GM13977 (cell line): ENCODE data around the gene AMFR.

Source experiments
- DNase-seq: peaks from one replicate; pipeline ENCODE4 v3.0.0; 2012; ENCODE audit warnings: low spot score
- in situ Hi-C: fragments of 300-500 bp; cut with MboI; formaldehyde crosslinking; loops from one replicate; pipeline ENCODE4 v1.12.0; 2022; ENCODE audit warnings: low sequenced_read_pairs, low pct_unique_long_range_greater_than_20kb, mixed read lengths, inconsistent platforms; ENCODE audit not compliant: unreplicated experiment
- TF ChIP-seq, protein P1 (sequence below): IDR thresholded peaks from 2 replicates; pipeline ENCODE4 v1.5.1; 2012; ENCODE audit warnings: mild to moderate bottlenecking, control low read depth; ENCODE audit not compliant: insufficient read depth; ENCODE audit errors: extremely low read depth, missing control alignments

AMFR gene

DNA sequence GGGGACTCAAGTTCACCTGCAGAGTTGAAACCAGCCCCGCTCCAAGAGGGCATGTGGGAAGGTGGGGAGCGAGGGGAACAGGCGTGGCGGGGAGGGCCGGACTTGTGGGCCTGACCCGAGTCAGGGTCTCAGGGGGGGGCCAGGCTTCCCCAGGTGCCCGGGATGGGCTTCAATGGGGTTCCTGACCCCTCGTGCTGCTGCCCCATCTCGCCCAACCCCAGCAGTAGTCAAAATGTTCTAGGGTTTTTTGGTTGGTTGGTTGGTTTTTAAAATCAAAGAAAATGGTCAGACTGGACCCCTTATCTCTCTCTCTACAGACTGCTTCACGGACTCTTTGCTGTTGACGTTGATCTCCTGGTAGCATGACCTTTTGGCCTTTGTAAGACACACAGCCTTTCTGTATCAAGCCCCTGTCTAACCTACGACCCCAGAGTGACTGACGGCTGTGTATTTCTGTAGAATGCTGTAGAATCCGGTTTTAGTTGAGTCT lies 69.5 kb downstream of the AMFR start:
- DNase-seq, result no peak
- in situ Hi-C loops, result no loop called here
- TF ChIP-seq, protein P1, sequence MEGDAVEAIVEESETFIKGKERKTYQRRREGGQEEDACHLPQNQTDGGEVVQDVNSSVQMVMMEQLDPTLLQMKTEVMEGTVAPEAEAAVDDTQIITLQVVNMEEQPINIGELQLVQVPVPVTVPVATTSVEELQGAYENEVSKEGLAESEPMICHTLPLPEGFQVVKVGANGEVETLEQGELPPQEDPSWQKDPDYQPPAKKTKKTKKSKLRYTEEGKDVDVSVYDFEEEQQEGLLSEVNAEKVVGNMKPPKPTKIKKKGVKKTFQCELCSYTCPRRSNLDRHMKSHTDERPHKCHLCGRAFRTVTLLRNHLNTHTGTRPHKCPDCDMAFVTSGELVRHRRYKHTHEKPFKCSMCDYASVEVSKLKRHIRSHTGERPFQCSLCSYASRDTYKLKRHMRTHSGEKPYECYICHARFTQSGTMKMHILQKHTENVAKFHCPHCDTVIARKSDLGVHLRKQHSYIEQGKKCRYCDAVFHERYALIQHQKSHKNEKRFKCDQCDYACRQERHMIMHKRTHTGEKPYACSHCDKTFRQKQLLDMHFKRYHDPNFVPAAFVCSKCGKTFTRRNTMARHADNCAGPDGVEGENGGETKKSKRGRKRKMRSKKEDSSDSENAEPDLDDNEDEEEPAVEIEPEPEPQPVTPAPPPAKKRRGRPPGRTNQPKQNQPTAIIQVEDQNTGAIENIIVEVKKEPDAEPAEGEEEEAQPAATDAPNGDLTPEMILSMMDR, result no peak

DNA sequence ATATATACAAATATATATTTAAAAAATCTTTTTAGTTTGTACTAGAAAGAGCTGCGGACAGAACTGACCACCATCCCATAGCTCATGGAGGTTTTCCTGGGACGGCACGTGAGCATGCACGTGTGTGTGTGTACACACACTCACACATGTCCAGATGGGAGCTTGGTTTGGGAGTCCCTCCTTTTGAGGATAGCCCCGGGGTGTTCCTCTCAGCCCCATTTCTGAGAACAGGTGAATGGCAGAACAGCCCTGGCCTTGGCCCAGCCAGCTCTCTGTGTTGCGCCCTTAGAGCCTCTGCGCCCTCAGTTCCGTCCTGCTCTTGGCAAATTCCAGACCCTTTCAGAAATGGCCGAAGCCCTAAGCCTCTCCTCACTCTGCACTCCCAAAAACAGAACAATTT lies 70.1 kb downstream of the AMFR start:
- in situ Hi-C loops, result no loop called here

DNA sequence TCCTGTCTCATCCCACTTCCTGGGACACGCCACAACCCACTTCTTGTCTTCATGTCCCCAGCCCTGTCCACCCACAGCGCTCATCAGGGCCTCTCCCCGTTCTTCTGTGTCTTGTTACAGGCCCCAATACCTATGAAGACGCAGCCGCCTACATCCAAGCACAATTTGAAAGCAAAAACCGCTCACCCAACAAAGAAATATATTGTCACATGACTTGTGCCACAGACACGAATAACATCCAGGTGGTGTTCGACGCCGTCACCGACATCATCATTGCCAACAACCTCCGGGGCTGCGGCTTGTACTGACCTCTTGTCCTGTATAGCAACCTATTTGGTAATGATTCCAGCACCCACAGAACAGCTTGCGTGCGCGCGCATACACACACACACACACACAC lies 70.6 kb downstream of the AMFR start:
- TF ChIP-seq, protein P1, result no peak
- in situ Hi-C loops, result no loop called here
- DNase-seq, result no peak

More for the DNA sequence above, 70.1 kb downstream of the AMFR start:
- TF ChIP-seq, protein P1, result no peak
- DNase-seq, result no peak

DNA sequence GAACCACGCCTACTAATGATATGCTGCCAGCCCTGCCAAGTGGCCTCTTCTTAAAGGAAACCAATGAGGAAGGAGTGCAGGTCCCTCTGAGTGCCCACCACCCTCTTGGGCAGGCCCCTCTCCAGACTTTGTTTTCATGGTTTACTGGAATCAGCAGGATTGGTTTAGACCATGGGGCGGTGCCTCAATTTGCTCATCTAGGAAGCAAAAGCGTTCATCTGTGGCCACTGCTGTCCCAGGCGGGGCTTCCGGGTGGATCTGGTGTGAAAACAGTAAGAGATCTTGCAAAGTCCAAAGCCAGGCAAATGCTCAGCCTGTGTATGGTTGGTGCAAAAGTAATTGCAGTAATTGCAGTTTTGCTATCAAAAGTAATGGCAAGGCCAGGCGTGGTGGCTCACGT lies 71.3 kb downstream of the AMFR start:
- in situ Hi-C loops, result no loop called here
- TF ChIP-seq, protein P1, result no peak
- DNase-seq, result no peak

DNA sequence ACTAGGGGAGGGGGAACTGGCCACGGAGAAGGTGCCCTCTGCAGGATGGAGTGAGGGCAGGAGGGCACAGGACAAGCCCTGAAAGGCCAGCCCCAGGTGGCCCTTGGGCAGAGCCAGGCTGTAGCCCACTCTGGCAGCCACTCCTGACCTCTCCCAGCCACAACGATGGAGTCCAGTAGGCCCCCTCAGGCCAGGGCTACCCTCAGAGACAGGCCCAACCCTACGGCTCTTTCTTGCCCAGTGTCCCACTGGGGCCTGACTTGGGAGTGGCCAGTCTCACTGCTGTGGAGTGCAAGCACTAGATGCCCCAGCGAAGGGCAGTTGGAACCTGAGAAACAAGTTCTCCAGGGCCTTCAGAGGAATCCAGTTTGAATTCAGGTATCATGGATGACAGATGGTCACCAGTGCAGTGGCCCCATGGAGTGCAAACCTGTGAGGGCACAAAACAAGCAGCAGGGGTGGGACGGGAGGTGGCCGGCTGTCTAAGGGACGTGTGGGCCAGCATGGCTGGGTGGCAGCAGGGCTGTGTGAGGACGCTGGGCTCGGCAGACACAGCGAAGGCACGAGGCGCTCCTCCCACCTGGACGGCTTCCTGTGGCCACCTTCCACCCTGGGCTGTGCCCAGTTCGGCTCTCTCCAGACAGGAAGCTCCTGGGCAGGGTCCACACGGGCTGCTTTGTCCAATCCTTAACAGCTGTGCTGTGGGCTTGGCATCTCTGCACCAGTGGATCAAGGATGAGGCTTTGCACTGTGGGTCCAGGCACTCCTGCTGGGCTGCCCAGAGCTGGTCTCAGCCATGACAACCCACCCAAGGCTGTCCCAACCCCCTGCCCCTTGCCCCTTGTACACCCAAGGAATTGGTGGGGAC lies 72.1 kb downstream of the AMFR start:
- in situ Hi-C loops, result no loop called here
- TF ChIP-seq, protein P1, result no peak
- DNase-seq, result no peak

DNA sequence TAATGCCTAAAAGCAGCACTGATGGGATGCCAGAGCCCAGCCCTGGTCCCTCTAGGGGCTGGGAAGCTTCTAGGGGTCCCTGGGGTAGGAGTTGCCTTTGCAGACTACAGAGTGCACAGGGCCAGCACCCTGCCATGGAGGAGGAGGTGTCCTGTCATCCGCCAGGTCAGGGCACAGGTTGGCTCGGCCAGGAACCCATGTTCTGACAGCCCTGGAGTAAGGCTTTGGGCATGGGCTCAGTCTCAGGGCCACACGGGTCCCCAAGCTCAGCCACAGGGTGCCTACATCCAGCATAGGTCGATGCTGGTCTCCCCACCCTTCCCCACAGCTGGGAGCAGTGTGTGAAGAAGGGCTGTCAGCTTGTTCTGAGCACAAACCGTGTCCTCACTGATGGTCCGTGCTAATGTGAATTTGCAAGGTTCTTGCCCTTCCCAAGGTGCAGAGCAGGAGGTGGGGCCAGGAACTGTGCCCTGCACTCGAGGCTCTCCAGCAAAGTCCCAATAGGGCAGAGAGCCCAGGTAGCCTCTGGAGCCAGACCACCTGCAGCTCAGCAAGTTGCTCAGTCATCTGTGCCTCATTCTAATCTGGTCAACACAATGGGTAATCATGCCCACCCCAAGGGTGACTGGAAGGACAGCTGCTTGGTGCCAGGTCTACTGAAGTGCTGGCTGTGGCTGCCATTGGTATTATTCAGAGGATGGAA lies 72.8 kb downstream of the AMFR start:
- DNase-seq, result no peak
- in situ Hi-C loops, result no loop called here
- TF ChIP-seq, protein P1, result no peak
